Stomach (tissue), 4 donors: ENCODE data around the gene KIAA1614.

ENCODE experiments used
- CTCF ChIP-seq, 7 experiments: fragments of 450-650 bp in 4 of 7; fragments of 200-600 bp in 3 of 7; sonication (generic) in 3 of 7; IDR thresholded peaks; one replicate each; pipeline ENCODE4 v1.5.1; 2016 to 2019; ENCODE audit warnings: antibody characterized with exemption in 7 of 7, control low read depth in 2 of 7, mild to moderate bottlenecking in 1 of 7
- POLR2AphosphoS5 ChIP-seq, 3 donors: sonication (generic); formaldehyde crosslinking; IDR thresholded peaks; one replicate each; pipeline ENCODE4 v1.6.1; 2016; ENCODE audit warnings: antibody characterized with exemption in 3 of 3

GRCh38 chr1:180909462-180909976 is 3.2 kb upstream of the KIAA1614 start:
- TF ChIP-seq CTCF (IDR thresholded peaks at IDR 0.05), result no peak
- TF ChIP-seq POLR2AphosphoS5 (IDR thresholded peaks at IDR 0.05), result no peak
